SKM-1 treated with dmso at 0.1 percent for 144 hours (cell line): ENCODE results near the gene SYDE2.
A peak's percentile ranks its signal among the peaks of the same experiment; 100 is the strongest.
"Not testable (repeated sequence)": the region's sequence is repeated elsewhere in the genome, so short reads cannot be mapped to it uniquely, and the experiment has no call there.

Source experiments
- DNase-seq: peaks from one replicate; lab custom pipeline; 2025; ENCODE audit not compliant: unreplicated experiment; lab: John Stamatoyannopoulos, UW

The SYDE2 gene

GRCh38 chr1:85200463-85201339, at the start of gene SYDE2:
Gene SYDE2 (minus strand): TSS chr1:85201016. CDS start chr1:85200996, 20 bp downstream.
- peak; percentile 78 for DNase-seq

DNA sequence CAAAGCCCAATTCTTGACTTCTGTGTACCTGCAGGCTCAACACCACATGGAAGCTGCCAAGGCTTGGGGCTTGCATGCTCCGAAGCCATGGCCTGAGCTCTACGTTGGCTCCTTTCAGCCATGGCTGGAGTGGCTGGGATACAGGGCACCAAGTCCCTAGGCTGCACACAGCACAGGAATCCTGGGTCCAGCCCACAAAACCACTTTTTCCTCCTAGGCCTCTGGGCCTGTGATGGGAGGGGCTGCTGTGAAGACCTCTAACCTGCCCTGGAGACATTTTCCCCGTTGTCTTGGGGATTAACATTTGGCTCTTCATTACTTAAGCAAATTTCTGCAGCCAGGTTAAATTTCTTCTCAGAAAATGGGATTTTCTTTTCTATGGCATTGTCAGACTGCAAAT, 48.2 kb upstream of the SYDE2 start:
- DNase-seq = not testable (repeated sequence)

DNA sequence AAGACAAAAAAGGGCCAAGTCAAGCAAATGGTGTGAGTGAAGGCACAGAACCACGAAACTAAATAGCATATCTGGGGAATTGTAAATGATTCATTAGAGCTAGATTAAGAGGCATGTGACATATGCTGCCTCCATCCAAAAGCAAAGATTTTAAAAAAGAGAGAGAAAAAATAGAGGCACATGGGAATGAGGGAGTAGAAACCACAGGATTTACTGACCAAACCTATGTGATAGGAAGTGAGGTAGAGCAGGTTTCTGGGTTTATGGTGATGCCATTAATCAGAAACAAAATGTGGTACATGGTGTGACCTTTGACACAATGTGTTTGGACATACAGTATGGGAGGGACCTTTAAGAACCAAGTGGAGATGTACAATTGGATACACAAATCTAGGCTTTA, 45.1 kb upstream of the SYDE2 start:
- no peak for DNase-seq

- no peak for DNase-seq
These were observed 44.6 kb upstream of the SYDE2 start for GRCh38 chr1:85245456-85245855.

DNA sequence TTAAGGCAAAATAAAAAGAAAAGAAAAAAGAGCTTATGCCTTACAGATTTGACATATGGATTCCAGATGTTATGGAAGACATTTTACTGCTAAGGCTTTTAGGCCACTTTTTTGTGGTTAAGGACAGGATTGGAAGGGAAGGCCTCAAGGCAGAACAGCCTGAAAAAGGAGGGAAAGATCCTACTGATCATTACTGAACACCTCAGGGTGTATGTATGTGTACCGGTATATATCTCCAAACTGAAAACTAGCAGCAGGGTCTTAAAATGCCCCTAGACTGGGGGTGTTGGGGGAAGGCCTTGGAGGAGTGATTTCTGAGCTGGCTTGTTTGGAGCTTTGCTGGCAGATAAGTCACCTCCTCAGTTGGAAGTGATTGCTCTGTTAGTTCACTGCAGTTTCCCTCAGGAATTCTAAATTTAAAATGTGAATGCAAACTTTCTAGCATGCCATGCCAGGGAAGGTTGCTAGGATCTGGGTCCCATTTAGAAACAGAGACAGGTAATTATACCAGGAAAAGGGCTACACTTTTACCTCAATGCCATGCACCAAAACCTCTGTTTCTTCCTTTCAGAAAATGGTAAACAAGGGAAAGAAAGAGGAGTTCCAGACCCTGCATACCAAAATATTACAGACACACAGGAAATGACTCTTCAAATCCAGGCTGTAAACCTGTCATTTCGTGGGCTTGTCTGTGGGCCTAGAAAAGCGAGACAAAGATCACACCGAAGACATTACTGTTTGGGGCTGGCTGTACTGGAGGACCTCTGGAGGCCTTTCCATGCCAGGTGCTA, 43.6 kb upstream of the SYDE2 start:
- DNase-seq = no peak

DNA sequence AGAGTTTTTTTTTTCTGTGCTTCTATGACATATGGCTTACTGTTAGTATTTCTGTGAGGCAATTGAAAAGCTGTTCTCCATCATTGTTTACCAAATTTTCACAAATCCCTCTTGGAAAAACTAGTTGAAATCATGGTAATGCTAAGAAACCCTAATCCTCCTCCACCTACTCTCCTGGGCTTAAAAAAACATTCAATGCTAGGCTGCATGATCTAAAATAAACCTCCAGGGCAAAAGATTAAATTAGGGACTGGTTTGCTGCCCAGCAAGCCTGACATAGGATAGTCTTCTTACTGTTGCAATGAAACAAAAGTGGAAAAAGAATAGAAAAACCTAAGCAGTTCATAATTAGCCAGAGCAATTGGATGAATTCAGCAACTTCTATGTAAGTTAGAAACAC, 42.6 kb upstream of the SYDE2 start:
- no peak for DNase-seq

GRCh38 chr1:85240643-85241042, 39.8 kb upstream of the SYDE2 start:
- DNase-seq = no peak

DNA sequence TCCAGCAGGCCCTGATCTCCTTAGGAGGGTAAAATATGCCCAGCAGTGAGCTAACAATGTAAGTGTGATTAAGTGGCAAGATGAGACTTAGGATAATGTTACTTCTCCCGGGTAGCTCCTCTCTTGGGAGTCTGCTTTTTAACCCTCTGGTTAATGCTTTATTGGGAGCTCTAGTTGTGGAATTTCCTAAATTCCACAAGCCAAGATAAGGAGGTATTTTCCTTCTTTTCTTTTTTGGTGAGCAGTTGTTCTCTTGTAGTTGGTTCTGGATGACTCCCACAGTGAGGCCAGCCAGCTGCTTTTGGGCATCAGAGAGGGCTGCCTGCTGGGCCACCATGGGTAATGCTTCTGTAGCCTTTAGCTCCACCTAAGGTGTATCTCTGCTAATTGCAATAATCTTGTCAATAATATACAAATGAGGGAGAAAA, 39.4 kb upstream of the SYDE2 start:
- no peak for DNase-seq

- no peak for DNase-seq
These were observed 36.8 kb upstream of the SYDE2 start for GRCh38 chr1:85237613-85238012.

GRCh38 chr1:85230305-85230977, 29.6 kb upstream of the SYDE2 start:
- no peak for DNase-seq

DNA sequence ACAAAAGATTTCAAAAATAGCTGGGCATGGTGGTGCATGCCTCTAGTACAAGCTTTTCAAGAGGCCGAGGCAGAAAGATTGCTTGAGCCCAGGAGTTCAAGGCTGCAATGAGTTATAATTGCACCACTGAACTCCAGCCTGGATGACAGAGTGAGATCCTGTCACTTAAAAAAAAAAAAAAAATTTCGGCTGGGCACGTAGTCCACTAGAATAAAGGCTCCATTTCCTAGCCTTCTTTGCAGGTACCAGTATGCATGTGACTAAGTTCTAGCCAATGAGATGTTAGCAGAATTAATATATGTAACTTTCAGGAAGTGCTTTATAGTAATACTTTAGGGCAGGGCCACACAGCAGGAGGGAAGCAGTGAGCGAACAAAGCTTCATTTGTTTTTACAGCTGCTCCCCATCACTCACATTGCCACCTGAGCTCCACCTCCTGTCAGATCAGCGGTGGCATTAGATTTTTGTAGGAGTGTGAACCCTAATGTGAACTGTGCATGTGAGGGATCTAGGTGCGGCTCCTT, 28.8 kb upstream of the SYDE2 start:
- no peak for DNase-seq

- no peak for DNase-seq
These were observed 28.2 kb upstream of the SYDE2 start for GRCh38 chr1:85228972-85229371.

DNA sequence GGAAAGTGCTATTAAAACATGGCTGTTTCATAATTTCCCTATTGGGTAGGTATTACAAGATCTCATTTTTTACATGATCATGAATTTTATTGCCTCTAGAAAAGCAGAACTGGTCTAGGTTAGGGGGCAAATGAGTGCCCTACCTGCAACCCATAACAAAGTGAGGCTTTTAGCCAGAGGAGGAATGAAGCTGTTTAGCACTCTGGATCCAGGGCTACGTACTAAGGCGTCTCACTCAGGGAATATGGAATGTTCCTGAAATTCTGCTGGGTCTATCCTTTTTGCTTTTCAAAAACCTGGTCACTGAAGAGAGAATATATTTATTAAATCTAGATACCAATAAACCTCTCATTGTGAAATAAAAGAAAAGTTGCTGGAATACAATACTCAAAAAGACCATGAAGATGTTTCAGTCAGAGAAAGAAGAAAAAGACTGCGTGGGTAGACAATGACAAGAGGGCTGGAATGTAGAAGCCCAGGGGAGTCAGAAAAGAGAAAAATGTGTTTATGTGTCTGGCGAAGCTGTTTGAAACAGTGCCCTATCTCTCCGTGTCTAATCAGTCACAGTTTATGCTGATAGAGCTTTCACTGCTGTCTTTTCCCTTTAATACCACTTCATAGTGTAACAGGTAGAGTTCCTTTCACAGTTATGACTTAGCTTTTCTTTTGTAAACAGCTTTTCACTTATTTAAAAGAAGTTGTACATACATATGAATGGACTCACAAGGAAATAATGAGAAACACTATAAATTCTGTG, 25.0 kb upstream of the SYDE2 start:
- DNase-seq = no peak

- no peak for DNase-seq
These were observed 24.2 kb upstream of the SYDE2 start for GRCh38 chr1:85224734-85225623.

DNA sequence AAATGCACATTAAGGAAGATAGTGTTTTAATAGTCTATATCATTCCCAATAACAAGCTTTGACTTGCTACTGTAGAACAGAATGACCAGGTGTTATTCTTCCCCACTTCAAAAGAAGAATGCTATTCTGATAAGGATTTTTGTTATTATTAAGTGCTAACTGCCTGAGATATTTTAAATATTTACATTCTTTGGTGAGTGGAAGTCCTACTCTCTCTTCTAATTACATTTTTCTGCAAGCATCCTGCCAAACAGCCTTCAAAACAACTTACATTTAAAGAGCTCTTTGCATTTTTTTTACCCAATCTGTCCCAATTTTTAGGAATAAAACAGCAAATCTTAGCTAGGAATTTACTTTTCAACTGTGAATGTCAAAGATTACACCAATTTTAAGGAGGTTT, 23.5 kb upstream of the SYDE2 start:
- no peak for DNase-seq

- no peak for DNase-seq
These were observed 22.5 kb upstream of the SYDE2 start for GRCh38 chr1:85223334-85223733.

DNA sequence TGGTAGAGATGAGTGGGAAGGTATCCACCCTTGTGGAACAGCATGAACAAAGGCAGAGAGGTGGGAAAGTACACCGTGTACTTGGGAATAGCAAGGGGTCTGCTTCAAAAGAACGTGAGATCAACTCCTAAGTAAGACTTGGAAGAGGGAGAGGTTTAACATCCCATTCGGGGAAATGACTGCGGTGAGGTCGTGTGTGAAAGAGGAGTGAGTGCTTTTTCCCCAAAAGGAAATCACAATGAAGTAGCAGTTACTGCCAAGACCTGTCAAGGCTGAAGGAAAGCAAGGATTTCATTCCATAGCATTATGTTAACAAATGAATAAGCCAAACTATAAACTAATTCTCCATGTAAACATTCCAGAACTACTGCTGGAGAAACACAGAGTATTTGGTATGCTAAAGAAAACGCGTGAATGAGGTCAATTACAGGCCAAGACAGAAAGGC, 20.0 kb upstream of the SYDE2 start:
- no peak for DNase-seq

DNA sequence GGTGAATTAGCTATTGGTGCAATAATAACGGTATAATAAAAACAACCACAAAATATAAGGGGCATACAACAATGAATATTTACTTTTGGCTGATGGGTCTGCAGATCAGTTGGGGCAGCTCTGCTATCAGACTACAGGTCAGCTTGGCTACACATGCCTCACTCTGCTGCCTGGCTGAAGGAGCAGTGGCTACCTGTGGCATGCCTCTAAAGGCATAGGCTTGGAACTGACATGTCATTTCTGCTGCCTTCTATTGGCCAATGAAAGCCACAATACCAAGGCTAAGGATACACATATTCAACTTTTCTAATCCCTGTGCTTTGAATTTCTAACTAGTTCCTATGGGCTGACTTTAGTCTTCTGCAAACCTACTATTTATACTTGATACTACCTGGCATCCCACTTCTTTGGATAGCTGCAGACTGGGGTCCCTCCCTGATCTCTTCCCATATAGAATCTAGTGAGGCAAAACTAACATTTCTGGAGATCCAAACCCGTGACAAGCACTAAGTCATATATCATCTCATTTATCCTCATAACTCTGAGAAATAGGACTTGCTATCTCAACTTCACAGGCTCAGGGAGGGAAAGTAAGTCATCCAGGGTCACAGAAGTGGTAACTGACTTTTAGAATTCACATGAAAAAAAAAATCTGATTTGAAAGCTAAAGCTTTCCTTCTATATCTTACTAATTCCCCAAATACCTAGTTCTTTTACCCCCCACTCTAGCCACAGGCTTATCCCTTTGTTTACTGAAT, 19.2 kb upstream of the SYDE2 start:
- DNase-seq = no peak

DNA sequence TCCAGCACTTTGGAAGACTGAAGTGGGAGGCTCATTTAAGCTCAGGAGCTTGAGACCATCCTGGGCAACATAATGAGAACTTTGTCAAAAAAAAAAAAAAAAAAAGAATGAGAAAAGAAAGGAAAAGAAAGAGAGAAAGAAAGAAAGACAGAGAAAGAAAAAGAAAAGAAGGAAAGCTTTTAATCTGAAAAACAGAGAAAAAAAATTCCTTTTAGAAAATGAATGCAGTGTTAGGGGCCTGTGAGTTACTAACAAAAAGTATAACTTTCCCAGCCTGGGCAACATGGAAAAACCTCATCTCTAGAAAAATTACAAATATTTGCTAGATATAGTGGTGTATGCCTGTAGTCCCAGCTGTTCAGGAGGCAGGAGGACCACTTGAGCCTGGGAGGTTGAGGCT, 15.9 kb upstream of the SYDE2 start:
- DNase-seq = no peak
